BE2C (cell line): Measurements from ENCODE around the gene FAM89A.
"Not testable (repeated sequence)": the region's sequence is repeated elsewhere in the genome, so short reads cannot be mapped to it uniquely, and the experiment has no call there.

Experiments
- DNase-seq: peaks from one replicate; pipeline ENCODE4 v3.0.0-alpha.2; 2020
- H3K27me3 ChIP-seq: fragments of 250-450 bp; sonication (Bioruptor Pico); 2 replicates; pipeline ENCODE4 v1.5.1; 2020; ENCODE audit warnings: mild to moderate bottlenecking
- H3K36me3 ChIP-seq: fragments of 250-450 bp; sonication (Bioruptor Pico); 2 replicates; pipeline ENCODE4 v1.5.1; 2020; ENCODE audit warnings: mild to moderate bottlenecking
- H3K4me1 ChIP-seq: fragments of 250-450 bp; sonication (Bioruptor Pico); 2 replicates; pipeline ENCODE4 v1.5.1; 2020
- H3K4me3 ChIP-seq: 2 replicates; pipeline ENCODE4 v1.5.1; 2011; ENCODE audit warnings: low read depth, low read length
- H3K9me3 ChIP-seq: fragments of 250-450 bp; sonication (Bioruptor Pico); 2 replicates; pipeline ENCODE4 v1.5.1; 2020
- TF ChIP-seq, protein P1 (sequence below): IDR thresholded peaks from 2 replicates; pipeline ENCODE4 v1.5.1; 2012; ENCODE audit warnings: mild to moderate bottlenecking, low read depth, low read length

FAM89A gene

GRCh38 chr1:231052777-231053176 lies 12.7 kb upstream of the FAM89A start:
- H3K9me3 ChIP-seq: no peaks in the 10 kb centered on the region
- no peak for DNase-seq
- H3K36me3 ChIP-seq: no peaks in the 10 kb centered on the region
- H3K27me3 ChIP-seq: no peaks in the 10 kb centered on the region
- TF ChIP-seq, protein P1, sequence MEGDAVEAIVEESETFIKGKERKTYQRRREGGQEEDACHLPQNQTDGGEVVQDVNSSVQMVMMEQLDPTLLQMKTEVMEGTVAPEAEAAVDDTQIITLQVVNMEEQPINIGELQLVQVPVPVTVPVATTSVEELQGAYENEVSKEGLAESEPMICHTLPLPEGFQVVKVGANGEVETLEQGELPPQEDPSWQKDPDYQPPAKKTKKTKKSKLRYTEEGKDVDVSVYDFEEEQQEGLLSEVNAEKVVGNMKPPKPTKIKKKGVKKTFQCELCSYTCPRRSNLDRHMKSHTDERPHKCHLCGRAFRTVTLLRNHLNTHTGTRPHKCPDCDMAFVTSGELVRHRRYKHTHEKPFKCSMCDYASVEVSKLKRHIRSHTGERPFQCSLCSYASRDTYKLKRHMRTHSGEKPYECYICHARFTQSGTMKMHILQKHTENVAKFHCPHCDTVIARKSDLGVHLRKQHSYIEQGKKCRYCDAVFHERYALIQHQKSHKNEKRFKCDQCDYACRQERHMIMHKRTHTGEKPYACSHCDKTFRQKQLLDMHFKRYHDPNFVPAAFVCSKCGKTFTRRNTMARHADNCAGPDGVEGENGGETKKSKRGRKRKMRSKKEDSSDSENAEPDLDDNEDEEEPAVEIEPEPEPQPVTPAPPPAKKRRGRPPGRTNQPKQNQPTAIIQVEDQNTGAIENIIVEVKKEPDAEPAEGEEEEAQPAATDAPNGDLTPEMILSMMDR: no peak
- H3K4me1 ChIP-seq: peaks cover 5% of the 10 kb centered on the region
- no peak overlapping the region for H3K4me3 ChIP-seq

- not testable (repeated sequence) for H3K27me3 ChIP-seq, DNase-seq, H3K4me1 ChIP-seq, H3K9me3 ChIP-seq, H3K36me3 ChIP-seq, H3K4me3 ChIP-seq
These were observed 10.9 kb upstream of the FAM89A start for GRCh38 chr1:231050932-231051331.

GRCh38 chr1:231050395-231050794 lies 10.3 kb upstream of the FAM89A start:
- Histone ChIP-seq H3K27me3 (peaks cover 4% of the 10 kb centered on the region; the same call in 1 of the 2 replicates), H3K4me3 (no peak overlapping the region)
- TF ChIP-seq, protein P1: no peak

GRCh38 chr1:231049121-231049979 lies 9.3 kb upstream of the FAM89A start:
- no peaks in the 10 kb centered on the region for H3K9me3 ChIP-seq
- TF ChIP-seq, protein P1: no peak

More at GRCh38 chr1:231050395-231050794, 10.3 kb upstream of the FAM89A start:
- H3K36me3 ChIP-seq: no peaks in the 10 kb centered on the region
- H3K9me3 ChIP-seq: no peaks in the 10 kb centered on the region
- no peak for DNase-seq
- H3K4me1 ChIP-seq: peaks cover 5% of the 10 kb centered on the region

GRCh38 chr1:231048419-231048818 lies 8.4 kb upstream of the FAM89A start:
- H3K36me3 ChIP-seq, H3K4me1 ChIP-seq, H3K9me3 ChIP-seq, H3K4me3 ChIP-seq, DNase-seq, H3K27me3 ChIP-seq: not testable (repeated sequence)

More at GRCh38 chr1:231049121-231049979, 9.3 kb upstream of the FAM89A start:
- Histone ChIP-seq H3K27me3 (peaks cover 4% of the 10 kb centered on the region; the same call in 1 of the 2 replicates), H3K4me3 (no peak overlapping the region), H3K36me3 (no peaks in the 10 kb centered on the region), H3K4me1 (peaks cover 5% of the 10 kb centered on the region)
- DNase-seq: no peak

DNA sequence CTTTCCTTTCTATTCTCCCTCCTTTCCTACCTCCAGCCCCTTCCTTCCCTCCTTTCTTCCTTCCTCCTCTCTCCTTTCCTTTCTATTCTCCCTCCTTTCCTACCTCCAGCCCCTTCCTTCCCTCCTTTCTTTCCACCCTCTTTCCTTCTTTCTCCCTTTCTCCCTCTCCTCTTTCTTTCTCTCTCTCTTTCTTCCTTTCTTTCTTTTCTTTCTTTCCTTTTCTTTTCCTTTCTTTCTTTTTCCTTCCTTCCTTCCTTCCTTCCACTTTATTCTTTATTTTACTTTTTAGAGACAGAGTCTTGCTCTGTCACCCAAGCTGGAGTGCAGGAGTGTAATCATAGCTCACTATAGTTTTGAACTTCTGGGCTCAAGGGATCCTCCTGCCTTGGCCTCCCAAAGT lies 7.5 kb upstream of the FAM89A start:
- H3K36me3 ChIP-seq, H3K4me3 ChIP-seq, DNase-seq, H3K27me3 ChIP-seq, H3K9me3 ChIP-seq, H3K4me1 ChIP-seq: not testable (repeated sequence)

DNA sequence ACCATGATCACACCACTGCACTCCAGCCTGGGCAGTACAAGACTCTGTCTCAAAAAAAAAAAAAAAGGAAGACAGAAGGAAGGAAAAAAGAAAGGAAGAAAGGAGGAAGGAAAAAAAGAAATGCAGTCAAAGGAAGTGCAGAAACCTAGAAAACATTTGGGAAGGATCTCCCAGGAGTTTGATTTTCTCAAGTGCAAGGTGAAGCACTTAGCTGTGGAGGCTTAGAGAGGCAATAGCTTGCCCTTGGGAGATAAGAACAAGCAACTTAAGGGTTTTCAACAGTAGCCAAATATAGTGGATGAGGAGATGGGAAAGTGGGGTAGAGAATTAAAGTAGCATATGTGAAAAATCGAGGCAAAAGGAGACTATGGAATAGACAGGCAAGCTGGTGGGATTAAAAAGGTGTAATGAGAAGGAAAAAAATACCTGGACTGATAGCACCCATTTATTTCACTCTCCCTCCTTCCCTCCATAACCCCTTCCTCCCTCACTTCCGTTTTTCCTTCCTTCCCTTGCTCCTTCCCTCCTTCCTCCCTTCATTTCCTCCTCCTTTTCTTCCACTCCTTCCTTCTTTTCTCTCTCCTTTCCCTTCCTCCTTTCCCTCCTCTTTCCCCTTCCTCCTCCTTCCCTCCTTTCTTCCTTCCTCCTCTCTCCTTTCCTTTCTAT lies 6.8 kb upstream of the FAM89A start:
- Histone ChIP-seq H3K9me3 (no peaks in the 10 kb centered on the region), H3K27me3 (peaks cover 4% of the 10 kb centered on the region; the same call in 1 of the 2 replicates), H3K4me3 (no peak overlapping the region), H3K36me3 (no peaks in the 10 kb centered on the region), H3K4me1 (no peaks in the 10 kb centered on the region)
- TF ChIP-seq, protein P1: no peak
- no peak for DNase-seq

DNA sequence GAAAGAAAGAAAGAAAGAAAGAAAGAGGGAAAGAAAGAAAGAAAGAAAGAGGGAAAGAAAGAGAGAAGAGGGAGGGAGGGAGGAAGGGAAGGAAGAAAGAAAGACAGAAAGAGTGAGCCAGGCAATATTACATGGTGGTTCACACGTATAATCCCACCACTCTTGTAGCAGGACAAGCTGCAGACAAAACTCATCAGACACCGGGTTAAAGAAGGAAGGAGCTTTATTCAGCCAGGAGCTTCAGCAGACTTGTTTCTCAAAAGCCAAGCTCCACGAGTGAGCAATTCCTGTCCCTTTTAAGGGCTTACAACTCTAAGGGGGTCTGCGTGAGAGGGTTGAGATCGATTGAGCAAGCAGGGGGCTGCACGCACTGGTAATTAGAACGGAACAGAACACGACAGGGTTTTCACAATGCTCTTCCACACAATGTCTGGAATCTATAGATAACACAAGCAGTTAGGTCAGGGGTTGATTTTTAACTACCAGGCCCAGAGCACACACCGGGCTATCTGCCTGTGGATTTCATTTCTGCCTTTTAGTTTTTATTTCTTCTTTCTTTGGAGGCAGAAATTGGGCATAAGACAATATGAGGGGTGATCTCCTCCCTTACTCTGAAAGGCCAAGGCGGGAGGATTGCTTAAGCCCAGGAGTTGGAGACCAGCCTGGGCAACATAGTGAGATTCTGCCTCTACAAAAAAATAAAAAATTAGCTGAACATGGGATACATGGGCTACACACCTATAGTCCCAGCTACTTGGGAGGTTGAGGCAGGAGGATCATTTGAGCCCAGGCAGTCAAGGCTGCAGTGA lies 6.1 kb upstream of the FAM89A start:
- not testable (repeated sequence) for H3K27me3 ChIP-seq, H3K4me3 ChIP-seq, H3K4me1 ChIP-seq, DNase-seq, H3K9me3 ChIP-seq, H3K36me3 ChIP-seq
